HepG2 (cell line): Measurements from ENCODE around the gene CMC4. TPM values are rescaled to one million over a fixed set of nuclear protein-coding genes. Genes with fewer than 3 reads are reported as not detected.

Source experiments
- HHEX ChIP-seq: IDR thresholded peaks from 2 replicates; pipeline ENCODE4 v1.6.1; 2016; ENCODE audit warnings: control low read depth
- KDM2A ChIP-seq: sonication (generic); formaldehyde crosslinking; IDR thresholded peaks from 2 replicates; pipeline ENCODE4 v1.4.0; 2020; ENCODE audit warnings: low read depth, missing genetic modification reagents, borderline replicate concordance
- NR0B2 ChIP-seq: sonication (generic); formaldehyde crosslinking; IDR thresholded peaks from 2 replicates; pipeline ENCODE4 v1.4.0; 2020; ENCODE audit warnings: mild to moderate bottlenecking, missing genetic modification reagents
- SAP130 ChIP-seq: IDR thresholded peaks from 2 replicates; pipeline ENCODE4 v1.6.1; 2016; ENCODE audit warnings: low read depth
- SOX5 ChIP-seq: IDR thresholded peaks from 2 replicates; pipeline ENCODE4 v1.6.1; 2016; ENCODE audit warnings: borderline replicate concordance
- TAF1 ChIP-seq: sonication (generic); formaldehyde crosslinking; IDR thresholded peaks from 2 replicates; pipeline ENCODE4 v1.4.0; 2020; ENCODE audit warnings: missing genetic modification reagents
- TERF1 ChIP-seq: sonication (generic); formaldehyde crosslinking; IDR thresholded peaks from 2 replicates; pipeline ENCODE4 v1.8.0; 2022; ENCODE audit warnings: mild to moderate bottlenecking, missing genetic modification reagents, moderate library complexity
- USF2 ChIP-seq, 2 experiments: sonication (generic) in 1 of 2; formaldehyde crosslinking in 1 of 2; IDR thresholded peaks; 2 replicates each; pipeline versions ENCODE4 v1.5.1 to v1.6.1; 2011 to 2020; ENCODE audit warnings: borderline replicate concordance in 1 of 2, low read depth in 1 of 2, low read length in 1 of 2, mild to moderate bottlenecking in 1 of 2, missing genetic modification reagents in 1 of 2, moderate library complexity in 1 of 2
- ZHX2 ChIP-seq, 2 experiments: sonication (generic) in 1 of 2; formaldehyde crosslinking in 1 of 2; IDR thresholded peaks; 2 replicates each; pipeline versions ENCODE4 v1.6.1 to v1.9.0; 2014 to 2022; ENCODE audit warnings: antibody characterized with exemption in 1 of 2, borderline replicate concordance in 1 of 2, inconsistent platforms in 1 of 2, low read depth in 1 of 2, missing genetic modification reagents in 1 of 2
- ZNF280B ChIP-seq: sonication (generic); formaldehyde crosslinking; IDR thresholded peaks from 2 replicates; pipeline ENCODE4 v1.5.0; 2020; ENCODE audit warnings: missing genetic modification reagents, mild to moderate bottlenecking, borderline replicate concordance
- ZNF687 ChIP-seq: sonication (generic); formaldehyde crosslinking; IDR thresholded peaks from 2 replicates; pipeline ENCODE4 v1.5.1; 2020; ENCODE audit warnings: mild to moderate bottlenecking, missing genetic modification reagents, moderate library complexity
- polyA plus RNA-seq, 8 experiments: library from polyadenylated mRNA; depleted of rRNA in 3 of 8; stranded (reverse) in 7 of 8; unstranded in 1 of 8; fragments of >200 nt; fragmentation: Illumina TruSeq in 4 of 8; extraction: Trizol in 4 of 8; gene quantifications; 2 replicates each; pipeline versions ENCODE4 v1.2.1 to v1.2.3, GENCODE V29; 2011 to 2016; ENCODE audit warnings: low read depth in 4 of 8, missing spikeins in 1 of 8, mixed read lengths in 1 of 8; ENCODE audit not compliant: insufficient read depth in 1 of 8
- total RNA-seq, 5 experiments: library from RNA; depleted of rRNA; stranded (reverse); fragments of >200 nt; fragmentation: Illumina TruSeq; extraction: Trizol; gene quantifications; 2 replicates each; pipeline ENCODE4 v1.2.3, GENCODE V29; 2016; ENCODE audit warnings: low read depth in 1 of 5

The CMC4 gene
- total and polyA plus RNA-seq, 2 of the 13 experiments (the other 11 are each of a cell fraction or from before 2014, with no cell fraction given), result 5.6 to 11.5 TPM

GRCh38 chrX:155071694-155072280 is 851 bp upstream of the CMC4 start (continued):
- TF ChIP-seq ZNF280B (CRISPR knock-in tag) (0 out of 2 replicates have a peak, but pooled peaks have one; percentile 5), SAP130 (CRISPR knock-in tag) (peak; percentile 39; the same call in 1 of the 2 replicates), USF2 (IDR thresholded peaks at IDR 0.05; ENCODE audit: low read depth, low read length) (no peak), USF2 (CRISPR knock-in tag; IDR thresholded peaks at IDR 0.05; ENCODE audit: borderline replicate concordance) (no peak), ZNF687 (CRISPR knock-in tag) (peak; percentile 36), SOX5 (no peak), HHEX (CRISPR knock-in tag) (no peak), KDM2A (0 out of 2 replicates have a peak, but pooled peaks have one; percentile 17), TAF1 (peak; percentile 5), TERF1 (CRISPR knock-in tag) (no peak), NR0B2 (CRISPR knock-in tag) (no peak), ZHX2 (IDR thresholded peaks at IDR 0.05; ENCODE audit: low read depth) (no peak), ZHX2 (CRISPR knock-in tag; IDR thresholded peaks at IDR 0.05; ENCODE audit: borderline replicate concordance) (no peak)
